Fibroblast of skin of left quadriceps (primary cell): ENCODE measurements around the gene NPAS3.

Source experiments
- DNase-seq, 2 experiments: peaks; one replicate each; pipeline ENCODE4 v3.0.0-alpha.2; 2013; ENCODE audit warnings: low read depth in 2 of 2

Gene NPAS3

GRCh38 chr14:33556382-33557121 lies 617.9 kb downstream of the NPAS3 start:
- DNase-seq: peak in 1 of 2 experiments; percentile 3

DNA sequence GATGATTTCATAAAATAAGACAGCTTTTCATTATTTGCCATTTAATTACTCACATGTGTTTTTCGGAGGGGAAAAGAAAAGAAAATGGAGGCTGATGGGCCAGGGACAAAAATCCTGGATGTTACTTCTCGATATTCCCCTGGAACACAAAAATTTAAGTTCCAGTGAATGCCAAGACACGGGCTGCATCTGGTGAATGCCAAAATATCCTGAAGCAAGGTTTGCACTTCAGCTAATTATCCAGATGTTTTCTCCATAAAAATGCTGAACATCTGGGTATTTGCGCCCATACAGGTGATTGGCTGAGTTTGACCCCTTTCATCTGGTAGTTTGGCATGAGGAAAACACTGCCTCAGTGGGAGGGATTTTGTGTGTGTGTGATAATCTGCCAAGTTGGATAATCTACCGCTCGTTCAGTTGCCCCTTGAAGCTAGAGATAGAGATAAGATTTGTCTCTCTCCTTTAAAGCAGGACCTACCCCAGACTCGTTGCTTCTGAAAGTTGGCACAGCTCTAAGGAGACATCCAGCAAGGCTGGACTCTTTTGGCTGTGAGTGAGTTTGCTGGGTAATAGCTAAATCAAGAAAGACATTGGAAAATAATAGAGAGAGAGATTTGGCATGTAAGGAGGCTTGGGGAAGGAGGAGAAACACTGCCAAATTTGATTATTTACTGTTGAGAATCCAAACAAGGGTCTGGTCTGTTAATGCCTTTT lies 622.2 kb downstream of the NPAS3 start:
- no peak for DNase-seq

DNA sequence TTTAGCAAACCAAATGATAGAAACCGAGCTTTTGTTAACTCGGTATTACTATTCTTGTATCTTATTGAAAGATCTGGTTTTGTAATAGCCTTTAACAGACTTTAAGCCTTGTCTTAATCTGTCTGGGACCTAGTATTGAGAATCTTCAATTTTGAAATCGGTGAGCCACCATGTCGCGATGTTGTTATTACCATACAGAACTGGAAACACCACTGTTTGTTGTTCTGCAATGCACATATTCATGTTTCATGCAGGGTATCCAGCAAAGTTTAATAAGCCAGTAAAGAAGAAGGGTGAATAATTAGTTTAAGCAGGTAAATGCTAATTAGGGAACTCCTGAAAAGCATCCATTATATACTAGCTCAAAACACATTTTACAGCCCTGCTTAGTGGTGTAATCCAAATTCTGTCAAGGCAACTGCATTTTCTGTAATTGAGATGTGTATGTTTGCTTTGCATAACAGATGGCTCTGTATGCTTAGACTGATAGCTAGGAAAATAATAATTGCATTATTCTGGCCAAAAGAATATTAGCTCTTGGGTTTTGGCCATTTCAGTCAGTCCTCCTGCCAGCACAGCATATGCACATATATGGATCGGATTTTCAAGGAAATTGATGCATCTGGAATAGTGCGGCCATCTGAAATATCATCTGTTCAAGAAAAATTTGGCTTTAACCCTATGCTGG lies 623.0 kb downstream of the NPAS3 start:
- no peak for DNase-seq

- no peak for DNase-seq
Measured at GRCh38 chr14:33563191-33563900, 624.7 kb downstream of the NPAS3 start.

DNA sequence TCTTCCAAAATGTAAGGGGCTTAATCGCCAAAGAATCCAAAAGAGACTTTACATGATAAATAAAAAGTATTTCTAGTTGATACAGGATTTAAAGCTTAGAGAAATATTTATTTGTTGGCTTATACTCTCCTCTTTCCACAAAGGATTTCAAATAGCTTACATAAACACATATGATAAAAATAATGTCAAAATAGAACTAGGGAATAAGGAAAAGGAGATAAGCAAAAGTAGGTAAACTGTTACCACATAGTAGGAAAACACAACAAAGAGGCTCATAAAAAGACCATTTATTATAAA lies 625.2 kb downstream of the NPAS3 start:
- no peak for DNase-seq

DNA sequence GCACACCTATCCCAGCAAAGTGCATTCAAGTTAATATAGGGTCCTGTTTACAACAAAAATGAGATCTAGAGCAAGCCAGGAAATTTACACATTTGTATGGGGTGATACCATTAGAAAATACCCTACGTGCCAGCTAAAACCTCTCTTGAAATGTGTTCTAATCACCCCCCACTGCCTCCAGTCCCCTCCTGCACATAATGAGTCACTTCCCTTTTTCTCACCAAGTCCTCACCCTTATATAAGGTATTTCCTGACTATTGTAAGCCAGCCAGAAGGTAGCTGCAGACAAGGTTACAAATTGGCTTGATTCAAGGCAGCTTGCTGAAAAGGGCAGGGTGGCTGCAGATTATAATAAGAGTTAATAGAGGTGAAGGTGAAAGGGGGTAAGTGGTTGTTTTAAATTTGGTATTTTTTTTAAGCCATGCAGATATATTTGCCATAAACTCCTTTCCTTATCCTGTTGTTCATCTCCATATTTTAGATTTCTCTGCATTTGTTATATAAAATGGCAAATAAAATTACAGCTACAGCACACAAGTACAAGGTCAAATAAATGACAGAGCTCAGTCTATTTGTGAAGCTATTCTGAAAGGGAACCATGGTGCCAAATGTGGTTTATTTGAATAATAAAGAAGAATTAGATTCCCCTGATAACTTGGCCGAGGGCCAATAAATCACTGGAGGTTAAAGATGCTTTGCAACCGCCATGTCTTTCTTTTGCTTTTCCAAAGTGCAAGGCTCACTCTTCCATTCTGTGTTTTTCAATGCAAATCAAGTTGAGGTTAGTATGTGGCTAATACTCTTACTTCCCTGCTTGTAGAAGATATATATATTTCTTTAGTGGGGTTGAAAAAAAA lies 626.3 kb downstream of the NPAS3 start:
- peak in 1 of 2 experiments; percentile 27 for DNase-seq

DNA sequence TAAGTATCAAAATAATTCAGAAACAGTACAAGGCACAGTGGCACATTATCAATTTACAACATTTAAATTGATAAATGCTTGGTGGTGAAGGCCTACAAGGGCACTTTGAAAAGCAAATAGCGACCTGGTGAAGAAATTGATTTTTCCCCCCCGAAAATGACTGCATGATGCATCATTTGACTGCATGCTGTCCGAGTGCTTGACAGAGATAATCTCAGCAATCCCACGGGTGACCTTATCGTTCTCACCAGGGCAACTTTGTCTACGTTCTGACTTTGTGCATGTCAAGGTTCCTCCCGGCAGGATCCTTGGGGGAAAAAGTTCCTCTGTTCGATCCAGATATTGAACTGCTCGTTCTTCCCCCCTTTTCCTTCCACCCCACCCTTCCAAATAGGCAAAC lies 627.4 kb downstream of the NPAS3 start:
- DNase-seq: no peak

DNA sequence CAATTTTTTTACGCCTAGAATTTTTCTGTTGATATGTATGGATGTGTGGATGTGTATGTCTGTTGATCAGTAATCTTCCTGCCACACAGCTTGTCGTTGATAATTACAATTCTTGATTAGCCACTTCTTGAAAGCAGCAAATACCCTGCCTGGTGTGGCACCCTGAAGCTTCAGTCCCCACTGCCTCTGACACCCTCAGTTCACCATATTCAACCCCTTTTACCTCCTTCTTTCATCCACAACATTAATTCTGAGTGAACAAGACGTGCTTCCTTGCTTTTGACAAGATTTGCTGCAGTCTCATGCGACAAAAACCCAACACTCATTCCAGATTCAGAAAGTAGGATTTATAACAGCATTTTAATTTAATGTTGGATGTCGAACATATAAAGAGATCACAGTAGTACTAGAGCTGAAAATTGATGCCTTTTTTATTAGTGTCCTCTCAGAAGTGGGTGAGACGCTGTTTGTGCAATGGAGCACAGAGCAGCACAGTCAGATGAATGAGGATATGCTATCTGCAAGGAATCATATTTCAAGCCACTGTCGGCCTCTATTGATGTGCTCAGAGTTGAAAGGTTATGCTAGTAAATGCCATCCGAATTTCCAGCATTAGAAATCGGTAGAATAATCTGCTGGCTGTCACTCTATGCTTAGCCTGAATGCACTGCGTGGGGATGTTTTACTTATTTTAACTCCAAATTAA lies 628.5 kb downstream of the NPAS3 start:
- no peak for DNase-seq

DNA sequence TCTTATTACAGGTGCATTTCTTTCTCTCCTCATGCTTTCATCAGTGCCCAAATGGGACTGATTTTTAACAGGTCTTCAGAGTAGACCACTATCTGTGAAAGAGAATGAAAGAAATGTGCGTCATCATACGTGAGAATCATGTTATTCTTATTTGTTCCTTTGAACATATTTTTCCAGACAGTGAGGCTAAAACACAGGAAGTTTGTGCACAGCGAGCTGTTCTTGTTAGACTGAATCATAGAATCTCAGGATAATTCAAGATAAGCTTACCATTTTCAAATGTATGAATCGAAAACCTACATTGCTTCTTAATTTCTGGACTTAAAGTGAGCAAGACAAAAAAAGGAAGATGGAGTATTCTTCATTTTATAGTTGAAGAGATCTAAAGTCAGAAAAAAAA lies 629.1 kb downstream of the NPAS3 start:
- no peak for DNase-seq

DNA sequence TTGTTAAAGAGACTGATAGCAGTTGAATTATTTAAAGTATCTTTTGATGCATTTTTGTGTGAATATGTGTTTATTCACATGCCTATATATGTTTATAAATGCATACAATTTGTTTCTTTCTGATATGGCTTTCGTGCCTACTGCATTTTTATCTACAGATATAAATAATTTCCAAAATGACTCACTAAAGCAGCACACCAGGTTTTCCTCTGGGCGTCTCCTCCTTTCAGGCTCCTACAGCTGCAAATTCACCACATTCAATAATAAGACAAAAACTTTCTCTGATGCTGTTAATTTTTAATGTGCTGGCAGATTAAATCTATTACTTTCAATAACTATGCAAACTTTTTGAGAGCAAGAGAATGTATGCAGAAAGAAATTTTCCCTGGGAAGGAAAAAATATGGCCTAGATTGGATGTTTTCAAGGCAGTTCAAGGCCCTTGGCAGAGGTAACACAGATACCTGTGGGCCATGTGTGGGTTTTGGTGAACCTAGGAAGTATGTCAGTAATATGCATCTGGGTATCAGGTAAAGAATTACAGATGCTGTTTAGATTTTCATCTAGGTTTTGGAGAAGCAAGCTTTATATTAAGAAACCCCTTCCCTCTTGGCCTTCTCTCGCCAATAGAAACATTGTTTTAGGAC lies 630.4 kb downstream of the NPAS3 start:
- DNase-seq: no peak

DNA sequence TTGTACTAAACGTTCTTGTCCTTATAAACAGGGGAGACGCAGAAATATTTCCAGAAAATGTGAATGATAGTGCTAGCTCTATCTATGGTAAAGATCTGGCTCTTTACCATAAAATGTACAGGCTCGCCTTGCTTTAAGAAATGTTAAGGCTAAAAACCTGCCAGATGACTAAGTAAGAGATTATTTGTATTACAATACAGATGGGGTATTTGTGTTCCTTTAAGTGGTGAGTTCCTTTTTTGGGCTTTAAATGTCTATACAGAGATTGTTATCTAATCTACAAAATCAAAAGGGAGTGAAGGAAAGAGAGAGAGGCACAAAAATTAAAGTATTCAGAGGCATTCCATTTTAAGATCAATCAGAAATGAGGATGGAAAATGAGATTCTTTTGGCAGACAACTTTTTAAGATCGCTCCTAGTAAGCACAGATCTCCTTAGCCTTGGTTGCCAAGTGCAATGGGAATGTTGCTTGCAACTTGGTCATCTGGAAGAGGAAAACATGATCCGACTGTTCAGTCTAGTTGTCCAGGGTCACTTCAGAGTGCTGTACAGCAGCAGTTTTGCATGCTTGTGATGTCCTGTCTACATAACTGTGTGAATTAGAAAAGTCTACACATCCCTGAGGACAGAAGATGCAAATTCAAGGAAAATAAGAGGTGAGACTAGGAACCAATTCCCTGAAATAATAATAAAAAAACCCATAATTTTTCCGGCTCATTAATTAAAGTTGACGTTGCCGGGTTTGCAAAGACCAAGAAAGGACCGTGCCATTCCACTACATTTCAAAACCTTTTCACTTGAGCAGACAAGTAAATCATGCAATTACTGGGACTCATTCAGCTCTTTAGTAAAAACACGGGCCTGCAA lies 631.4 kb downstream of the NPAS3 start:
- peak in 1 of 2 experiments; percentile 22 for DNase-seq

DNA sequence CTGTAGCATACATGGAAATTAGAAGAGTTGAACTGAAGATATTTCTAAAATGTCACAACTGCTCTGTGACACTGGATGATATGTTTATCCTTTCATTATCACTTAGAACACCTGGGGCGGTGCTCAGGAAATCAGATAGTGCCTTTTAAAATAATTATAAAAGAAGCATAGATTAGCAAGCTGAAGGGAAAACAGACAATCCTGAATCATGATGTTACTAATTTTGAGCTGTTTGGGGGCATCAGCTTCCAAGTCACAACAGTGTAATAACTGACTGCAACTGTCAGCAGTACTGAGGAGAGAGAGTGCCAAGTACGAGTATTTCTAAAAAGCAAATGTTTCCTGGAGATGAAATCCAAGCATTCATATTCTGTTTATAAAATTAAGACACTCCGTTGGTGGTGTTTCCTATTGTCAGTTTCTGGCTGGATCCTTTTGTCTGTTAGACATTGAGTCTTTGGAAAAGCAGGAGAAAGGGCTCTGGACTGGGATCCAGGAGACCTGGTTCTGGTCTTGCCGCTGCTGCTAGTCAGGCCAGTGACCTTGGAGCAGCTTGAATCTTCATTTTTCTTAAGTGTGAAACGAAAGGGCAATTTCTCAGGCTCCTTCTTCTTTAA lies 632.1 kb downstream of the NPAS3 start:
- DNase-seq: no peak

DNA sequence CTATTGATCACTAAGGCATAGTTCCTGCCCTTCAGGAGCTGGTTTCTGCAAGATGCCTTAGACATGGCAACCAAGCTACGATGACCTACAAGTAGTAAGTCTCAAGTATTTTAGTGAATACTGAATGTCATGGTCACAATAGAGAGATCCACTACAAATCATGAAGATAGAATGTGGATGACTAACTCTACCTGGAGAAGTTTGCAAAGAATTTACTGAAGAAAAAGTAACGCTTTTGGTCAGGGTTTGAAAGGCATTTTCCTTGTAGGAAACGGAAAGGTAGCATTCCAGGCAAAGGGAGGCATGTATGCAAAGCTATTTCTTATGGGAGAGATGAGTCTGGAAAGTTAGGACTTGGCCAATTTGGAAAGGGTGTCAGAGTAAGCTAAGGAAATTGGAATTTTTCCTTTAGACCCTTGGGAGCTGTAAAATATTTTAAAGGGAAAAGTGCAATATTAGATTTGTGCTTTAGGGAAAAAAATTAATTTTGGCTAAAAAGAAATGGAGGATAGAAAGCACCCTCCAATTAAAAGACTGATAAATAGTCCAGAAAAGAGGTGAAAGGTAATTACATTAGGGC lies 634.7 kb downstream of the NPAS3 start:
- no peak for DNase-seq

DNA sequence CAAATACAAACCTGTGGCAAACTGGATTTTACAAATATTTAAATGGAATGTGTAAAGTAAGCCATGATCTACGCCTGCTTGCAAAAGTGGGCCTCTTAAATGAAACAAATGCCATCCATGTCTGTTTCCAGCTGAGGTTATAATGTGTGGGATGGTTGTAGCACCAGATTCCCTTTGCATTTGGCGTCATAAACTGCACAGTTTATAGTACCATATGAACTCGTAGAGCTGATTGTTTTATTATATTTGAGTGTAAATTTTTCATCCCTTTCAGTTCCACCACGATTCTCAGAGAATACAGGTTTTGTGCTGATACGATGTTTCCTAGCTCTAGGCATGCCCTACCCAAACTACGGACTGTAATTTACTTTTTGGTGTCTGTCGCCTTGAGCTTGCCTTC lies 637.3 kb downstream of the NPAS3 start:
- no peak for DNase-seq

GRCh38 chr14:33578461-33579216 lies 640.0 kb downstream of the NPAS3 start:
- no peak for DNase-seq

GRCh38 chr14:33580231-33580749 lies 641.6 kb downstream of the NPAS3 start:
- DNase-seq: no peak

GRCh38 chr14:33580841-33581240 lies 642.2 kb downstream of the NPAS3 start:
- DNase-seq: no peak
